IMR-90 (cell line): ENCODE measurements around the gene UBE2J1. TPM values are rescaled to one million over a fixed set of nuclear protein-coding genes. Genes with fewer than 3 reads are reported as not detected.

Experiments used
- ATAC-seq: fragments of 200-7000 bp; cut with Tn5 transposase; 2 replicates; pipeline ENCODE4 v1.9.1; 2020; ENCODE audit warnings: low read depth, mild to moderate bottlenecking, moderate library complexity
- BruUV-seq: library from RNA; stranded (reverse); fragments of 400-500 nt; replicated peaks from 2 replicates; lab custom pipeline; 2021; lab: Mats Ljungman, UMichigan
- CTCF ChIA-PET: fragments of 300-600 bp; formaldehyde crosslinking; extraction: SDS; loops from one replicate; lab custom pipeline; 2021; ENCODE audit warnings: antibody characterized with exemption; lab: Yijun Ruan, JAX
- POLR2A ChIA-PET: fragments of 300-600 bp; sonication (Branson Sonifier 250); formaldehyde crosslinking; loops from one replicate; lab custom pipeline; 2022; ENCODE audit warnings: antibody characterized with exemption; ENCODE audit not compliant: unreplicated experiment; lab: Charles Lee
- DNase-seq: peaks from one replicate; pipeline ENCODE4 v3.0.0; 2013
- H2AFZ ChIP-seq: replicated peaks from 2 replicates; pipeline ENCODE3; 2013; ENCODE audit warnings: low read length, mild to moderate bottlenecking; ENCODE audit not compliant: poor library complexity
- H2AK5ac ChIP-seq: 2 replicates; pipeline ENCODE4 v1.6.1; 2013; ENCODE audit warnings: low read depth, low read length, inconsistent platforms
- H2AK9ac ChIP-seq: replicated peaks from 2 replicates; pipeline ENCODE3; 2013; ENCODE audit warnings: mild to moderate bottlenecking, low read depth, low read length, moderate library complexity; ENCODE audit not compliant: poor library complexity
- H2BK120ac ChIP-seq: 2 replicates; pipeline ENCODE4 v1.6.1; 2013; ENCODE audit warnings: low read depth, low read length, inconsistent platforms
- H2BK15ac ChIP-seq: 3 replicates; pipeline ENCODE4 v1.6.1; 2013; ENCODE audit warnings: low read depth, low read length, inconsistent platforms
- H2BK20ac ChIP-seq: 2 replicates; pipeline ENCODE4 v1.6.1; 2013; ENCODE audit warnings: low read depth, mild to moderate bottlenecking, inconsistent platforms, low read length, moderate library complexity
- H2BK5ac ChIP-seq: 2 replicates; pipeline ENCODE4 v1.6.1; 2013; ENCODE audit warnings: mild to moderate bottlenecking, low read depth, low read length, inconsistent platforms; ENCODE audit not compliant: poor library complexity, severe bottlenecking
- H3K14ac ChIP-seq: replicated peaks from 2 replicates; pipeline ENCODE4 v1.6.1; 2013; ENCODE audit warnings: low read depth, low read length, inconsistent platforms
- H3K18ac ChIP-seq: 2 replicates; pipeline ENCODE4 v1.6.1; 2013; ENCODE audit warnings: low read depth, low read length, control low read depth
- H3K23ac ChIP-seq: 2 replicates; pipeline ENCODE4 v1.6.1; 2013; ENCODE audit warnings: low read depth, low read length, inconsistent platforms
- H3K27ac ChIP-seq: 2 replicates; pipeline ENCODE4 v1.5.1; 2013; ENCODE audit warnings: mild to moderate bottlenecking, control low read depth, low read length; ENCODE audit not compliant: insufficient read depth
- H3K27me3 ChIP-seq: 2 replicates; pipeline ENCODE4 v1.6.1; 2013; ENCODE audit warnings: low read length; ENCODE audit not compliant: control insufficient read depth, insufficient read depth
- H3K36me3 ChIP-seq: 2 replicates; pipeline ENCODE4 v1.6.1; 2013; ENCODE audit warnings: low read length, mixed read lengths; ENCODE audit not compliant: control insufficient read depth, insufficient read depth
- H3K4ac ChIP-seq: 2 replicates; pipeline ENCODE4 v1.6.1; 2013; ENCODE audit warnings: low read depth, low read length, inconsistent platforms
- H3K4me1 ChIP-seq: 2 replicates; pipeline ENCODE4 v1.6.1; 2013; ENCODE audit warnings: low read length, mixed read lengths; ENCODE audit not compliant: control insufficient read depth, insufficient read depth
- H3K4me2 ChIP-seq: 2 replicates; pipeline ENCODE4 v1.6.1; 2013; ENCODE audit warnings: low read depth, mild to moderate bottlenecking, control low read depth, low read length, moderate library complexity
- H3K4me3 ChIP-seq: 2 replicates; pipeline ENCODE4 v1.5.1; 2013; ENCODE audit warnings: low read depth, mild to moderate bottlenecking, control low read depth, low read length, moderate library complexity; ENCODE audit not compliant: insufficient read depth
- H3K56ac ChIP-seq: 2 replicates; pipeline ENCODE4 v1.6.1; 2013; ENCODE audit warnings: low read length, inconsistent platforms; ENCODE audit not compliant: insufficient read depth; ENCODE audit errors: extremely low read depth
- H3K79me1 ChIP-seq, 2 experiments: 2 replicates each; pipeline ENCODE4 v1.6.1; 2013; ENCODE audit warnings: low read length in 2 of 2, inconsistent platforms in 1 of 2, low read depth in 1 of 2
- H3K9ac ChIP-seq: 2 replicates; pipeline ENCODE4 v1.6.1; 2013; ENCODE audit warnings: low read depth, low read length, control low read depth
- H3K9me1 ChIP-seq: 2 replicates; pipeline ENCODE4 v1.6.1; 2013; ENCODE audit warnings: low read length, inconsistent platforms; ENCODE audit not compliant: insufficient read depth
- H3K9me3 ChIP-seq: 2 replicates; pipeline ENCODE4 v1.6.1; 2013; ENCODE audit warnings: low read length; ENCODE audit not compliant: control insufficient read depth, insufficient read depth
- H4K20me1 ChIP-seq: 2 replicates; pipeline ENCODE4 v1.6.1; 2013; ENCODE audit warnings: low read length, inconsistent platforms; ENCODE audit not compliant: insufficient read depth
- H4K5ac ChIP-seq: 2 replicates; pipeline ENCODE4 v1.6.1; 2013; ENCODE audit warnings: mild to moderate bottlenecking, low read depth, low read length, control low read depth
- H4K8ac ChIP-seq, 2 experiments: 2 replicates each; pipeline ENCODE4 v1.6.1; 2013; ENCODE audit warnings: low read depth in 2 of 2, low read length in 2 of 2, control low read depth in 1 of 2, inconsistent platforms in 1 of 2
- H4K91ac ChIP-seq: 2 replicates; pipeline ENCODE4 v1.6.1; 2013; ENCODE audit warnings: low read depth, low read length, inconsistent platforms; ENCODE audit not compliant: insufficient read depth
- CEBPB ChIP-seq: IDR thresholded peaks from 2 replicates; pipeline ENCODE4 v1.6.1; 2012; ENCODE audit warnings: low read depth, low read length, improper control_type of control experiment
- CHD1 ChIP-seq: IDR thresholded peaks from 2 replicates; pipeline ENCODE4 v1.6.1; 2012; ENCODE audit warnings: low read depth, low read length, improper control_type of control experiment
- FOS ChIP-seq: fragments of 150-350 bp; IDR thresholded peaks from 2 replicates; pipeline ENCODE4 v1.6.1; 2016; ENCODE audit warnings: low read depth, low read length
- MAFK ChIP-seq: IDR thresholded peaks from 2 replicates; pipeline ENCODE4 v1.6.1; 2012; ENCODE audit warnings: low read depth, low read length, improper control_type of control experiment
- MAZ ChIP-seq: IDR thresholded peaks from 2 replicates; pipeline ENCODE4 v1.6.1; 2012; ENCODE audit warnings: low read depth, mild to moderate bottlenecking, low read length, improper control_type of control experiment, moderate library complexity, borderline replicate concordance
- MXI1 ChIP-seq: IDR thresholded peaks from 2 replicates; pipeline ENCODE4 v1.6.1; 2012; ENCODE audit warnings: low read depth, mild to moderate bottlenecking, low read length, moderate library complexity, borderline replicate concordance
- NFE2L2 ChIP-seq: fragments of 150-350 bp; IDR thresholded peaks from 2 replicates; pipeline ENCODE4 v1.6.1; 2016; ENCODE audit warnings: low read depth, mild to moderate bottlenecking, low read length
- POLR2A ChIP-seq: IDR thresholded peaks from 2 replicates; pipeline ENCODE4 v1.6.1; 2012; ENCODE audit warnings: mild to moderate bottlenecking, low read depth, low read length
- RAD21 ChIP-seq: IDR thresholded peaks from 2 replicates; pipeline ENCODE4 v1.6.1; 2012; ENCODE audit warnings: low read length, improper control_type of control experiment
- RCOR1 ChIP-seq: IDR thresholded peaks from 2 replicates; pipeline ENCODE4 v1.6.1; 2012; ENCODE audit warnings: mild to moderate bottlenecking, low read length, improper control_type of control experiment; ENCODE audit not compliant: insufficient replicate concordance
- RFX5 ChIP-seq: IDR thresholded peaks from 2 replicates; pipeline ENCODE4 v1.8.0; 2012; ENCODE audit warnings: low read depth, mild to moderate bottlenecking, low read length, moderate library complexity
- whole genome bisulfite sequencing, 2 experiments: methylation state at CpG; one replicate each; pipeline versions ENCODE4 v1.1.5 to v1.1.7; 2013; ENCODE audit warnings: missing lambda C conversion rate in 2 of 2; ENCODE audit not compliant: insufficient read length in 1 of 2; ENCODE audit errors: extremely low coverage in 2 of 2; 5-methylcytosine and 5-hydroxymethylcytosine counted together
- dilution Hi-C: fragments of 300-500 bp; cut with HindIII; formaldehyde crosslinking; loops from one replicate; pipeline ENCODE4 v1.14.3; 2018; ENCODE audit warnings: low sequenced_read_pairs; ENCODE audit not compliant: unreplicated experiment
- in situ Hi-C: fragments of 300-500 bp; cut with MboI; formaldehyde crosslinking; loops from 3 replicates; pipeline ENCODE4 v1.14.3; 2019; ENCODE audit warnings: low sequenced_read_pairs, inconsistent platforms, mixed read lengths
- intact Hi-C: fragments of 100-400 bp; cut with micrococcal nuclease; formaldehyde crosslinking; loops from 2 replicates; pipeline ENCODE4 v1.10.0; 2022
- polyA plus RNA-seq, 3 experiments: library from polyadenylated mRNA; depleted of rRNA; stranded (reverse); fragments of >200 nt; gene quantifications; 2 replicates each; pipeline ENCODE4 v1.2.3, GENCODE V29; 2012; ENCODE audit warnings: low replicate concordance in 1 of 3
- total RNA-seq: library from RNA; depleted of rRNA; stranded (reverse); fragments of >200 nt; gene quantifications from 2 replicates; pipeline ENCODE4 v1.2.3, GENCODE V29; 2012
- TF ChIP-seq, protein P1 (sequence below): fragments of 150-350 bp; IDR thresholded peaks from 2 replicates; pipeline ENCODE4 v1.6.1; 2017; ENCODE audit warnings: mild to moderate bottlenecking, antibody characterized with exemption, low read length, low read depth
- TF ChIP-seq, protein P2 (sequence below): conservative IDR thresholded peaks from 2 replicates; pipeline ENCODE4 v1.5.1; 2012; ENCODE audit warnings: mild to moderate bottlenecking, low read depth, low read length, improper control_type of control experiment

The UBE2J1 gene
- total and polyA plus RNA-seq, 2 of the 4 experiments (the other 2 are of a cell fraction), result 20.9 to 35.3 TPM

GRCh38 chr6:89386917-89387491, 34.5 kb upstream of the UBE2J1 start:
- H3K4ac ChIP-seq, result no peak overlapping the region
- intact Hi-C loops, result no loop called here
- dilution Hi-C loops, result no loop called here
- no peak overlapping the region for H4K91ac ChIP-seq
- H3K14ac ChIP-seq, result no peak overlapping the region
- no TSS peak for BruUV-seq
- H3K9me3 ChIP-seq, result no peaks in the 10 kb centered on the region
- H3K4me3 ChIP-seq, result no peak overlapping the region
- no peaks in the 10 kb centered on the region for H4K20me1 ChIP-seq
- H3K36me3 ChIP-seq, result no peaks in the 10 kb centered on the region
- no peaks in the 10 kb centered on the region for H3K79me1 ChIP-seq
- H2BK15ac ChIP-seq, result no peak overlapping the region
- H2AFZ ChIP-seq, result no peak overlapping the region
- no peak overlapping the region for H2AK5ac ChIP-seq
- no peak overlapping the region for H3K4me2 ChIP-seq
- no peak overlapping the region for H2BK20ac ChIP-seq
- ChIA-PET CTCF (no interaction called here), POLR2A (no interaction called here)
- WGBS, 2 experiments, result 71% methylated on average over 3 of the region's 6 CpGs; no CpG with 5 or more reads in 1 of the 2 experiments
- H4K5ac ChIP-seq, result no peak overlapping the region
- no peak overlapping the region for H3K56ac ChIP-seq
- no peak overlapping the region for H3K9ac ChIP-seq
- ATAC-seq (no peak), DNase-seq (no peak)
- no peak overlapping the region for H3K18ac ChIP-seq
- in situ Hi-C loops, result no loop called here
- H2BK5ac ChIP-seq, result no peak overlapping the region
- H2AK9ac ChIP-seq, result no peak overlapping the region
- TF ChIP-seq CEBPB, result no peak
- no peak for TF ChIP-seq CHD1
- no peak for TF ChIP-seq MXI1
- no peak for TF ChIP-seq RAD21
- TF ChIP-seq MAZ, result no peak
- no peak for TF ChIP-seq RCOR1
- TF ChIP-seq POLR2A, result no peak
- TF ChIP-seq, protein P1, sequence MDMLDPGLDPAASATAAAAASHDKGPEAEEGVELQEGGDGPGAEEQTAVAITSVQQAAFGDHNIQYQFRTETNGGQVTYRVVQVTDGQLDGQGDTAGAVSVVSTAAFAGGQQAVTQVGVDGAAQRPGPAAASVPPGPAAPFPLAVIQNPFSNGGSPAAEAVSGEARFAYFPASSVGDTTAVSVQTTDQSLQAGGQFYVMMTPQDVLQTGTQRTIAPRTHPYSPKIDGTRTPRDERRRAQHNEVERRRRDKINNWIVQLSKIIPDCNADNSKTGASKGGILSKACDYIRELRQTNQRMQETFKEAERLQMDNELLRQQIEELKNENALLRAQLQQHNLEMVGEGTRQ, result no peak
- TF ChIP-seq FOS, result no peak
- TF ChIP-seq RFX5, result no peak
- TF ChIP-seq NFE2L2, result no peak
- TF ChIP-seq, protein P2, sequence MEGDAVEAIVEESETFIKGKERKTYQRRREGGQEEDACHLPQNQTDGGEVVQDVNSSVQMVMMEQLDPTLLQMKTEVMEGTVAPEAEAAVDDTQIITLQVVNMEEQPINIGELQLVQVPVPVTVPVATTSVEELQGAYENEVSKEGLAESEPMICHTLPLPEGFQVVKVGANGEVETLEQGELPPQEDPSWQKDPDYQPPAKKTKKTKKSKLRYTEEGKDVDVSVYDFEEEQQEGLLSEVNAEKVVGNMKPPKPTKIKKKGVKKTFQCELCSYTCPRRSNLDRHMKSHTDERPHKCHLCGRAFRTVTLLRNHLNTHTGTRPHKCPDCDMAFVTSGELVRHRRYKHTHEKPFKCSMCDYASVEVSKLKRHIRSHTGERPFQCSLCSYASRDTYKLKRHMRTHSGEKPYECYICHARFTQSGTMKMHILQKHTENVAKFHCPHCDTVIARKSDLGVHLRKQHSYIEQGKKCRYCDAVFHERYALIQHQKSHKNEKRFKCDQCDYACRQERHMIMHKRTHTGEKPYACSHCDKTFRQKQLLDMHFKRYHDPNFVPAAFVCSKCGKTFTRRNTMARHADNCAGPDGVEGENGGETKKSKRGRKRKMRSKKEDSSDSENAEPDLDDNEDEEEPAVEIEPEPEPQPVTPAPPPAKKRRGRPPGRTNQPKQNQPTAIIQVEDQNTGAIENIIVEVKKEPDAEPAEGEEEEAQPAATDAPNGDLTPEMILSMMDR, result no peak
- TF ChIP-seq MAFK, result no peak
- no peaks in the 10 kb centered on the region for H3K4me1 ChIP-seq
- H3K27ac ChIP-seq, result no peak overlapping the region
- no peak overlapping the region for H2BK120ac ChIP-seq
- H3K9me1 ChIP-seq, result no peaks in the 10 kb centered on the region
- no peak overlapping the region for H3K23ac ChIP-seq
- no peaks in the 10 kb centered on the region for H3K27me3 ChIP-seq
- no peak overlapping the region for H4K8ac ChIP-seq
